ENCODE measurements around the gene AOC2.
"Not testable (repeated sequence)": the region's sequence is repeated elsewhere in the genome, so short reads cannot be mapped to it uniquely, and the experiment has no call there.

The AOC2 gene

DNA sequence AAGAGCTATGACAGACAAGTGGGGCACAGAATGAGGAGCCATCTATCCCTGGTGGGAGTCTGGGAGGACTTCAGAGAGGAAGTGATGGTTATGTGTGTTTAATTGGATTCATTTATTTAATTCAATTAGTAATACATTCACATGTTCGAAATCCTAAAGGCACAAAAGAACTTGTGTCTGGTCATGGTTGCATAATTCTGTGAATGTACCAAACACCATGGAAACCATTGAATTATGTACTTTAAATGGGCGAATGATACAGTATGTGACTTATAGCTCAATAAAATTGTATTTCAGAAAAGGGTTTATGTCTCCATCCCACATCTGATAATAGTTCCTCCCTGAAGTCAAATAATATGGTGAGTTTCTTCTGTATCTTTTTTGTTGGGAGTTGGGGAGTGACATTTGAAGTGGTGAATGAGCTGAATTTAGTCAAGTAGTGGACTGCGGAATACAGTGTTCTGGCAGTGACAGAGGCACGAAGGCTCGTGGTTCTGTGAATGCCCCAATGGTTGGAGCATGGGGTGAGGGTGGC is 36.5 kb downstream of the AOC2 start:
- H3K4me1 ChIP-seq: no peaks in the 10 kb centered on the region
- no peaks in the 10 kb centered on the region for H3K27me3 ChIP-seq (ENCODE audit: control insufficient read depth, insufficient read depth, low read length)
- H2AFZ ChIP-seq: no peak overlapping the region
- H3K36me3 ChIP-seq (ENCODE audit: control insufficient read depth, insufficient read depth, low read length): no peaks in the 10 kb centered on the region
- no peaks in the 10 kb centered on the region for H3K9me3 ChIP-seq (ENCODE audit: control insufficient read depth, low read length)
- H3K4me3 ChIP-seq (ENCODE audit: low read depth, low read length): no peak overlapping the region
- no peak overlapping the region for H3K9ac ChIP-seq
- TF ChIP-seq, protein P1, sequence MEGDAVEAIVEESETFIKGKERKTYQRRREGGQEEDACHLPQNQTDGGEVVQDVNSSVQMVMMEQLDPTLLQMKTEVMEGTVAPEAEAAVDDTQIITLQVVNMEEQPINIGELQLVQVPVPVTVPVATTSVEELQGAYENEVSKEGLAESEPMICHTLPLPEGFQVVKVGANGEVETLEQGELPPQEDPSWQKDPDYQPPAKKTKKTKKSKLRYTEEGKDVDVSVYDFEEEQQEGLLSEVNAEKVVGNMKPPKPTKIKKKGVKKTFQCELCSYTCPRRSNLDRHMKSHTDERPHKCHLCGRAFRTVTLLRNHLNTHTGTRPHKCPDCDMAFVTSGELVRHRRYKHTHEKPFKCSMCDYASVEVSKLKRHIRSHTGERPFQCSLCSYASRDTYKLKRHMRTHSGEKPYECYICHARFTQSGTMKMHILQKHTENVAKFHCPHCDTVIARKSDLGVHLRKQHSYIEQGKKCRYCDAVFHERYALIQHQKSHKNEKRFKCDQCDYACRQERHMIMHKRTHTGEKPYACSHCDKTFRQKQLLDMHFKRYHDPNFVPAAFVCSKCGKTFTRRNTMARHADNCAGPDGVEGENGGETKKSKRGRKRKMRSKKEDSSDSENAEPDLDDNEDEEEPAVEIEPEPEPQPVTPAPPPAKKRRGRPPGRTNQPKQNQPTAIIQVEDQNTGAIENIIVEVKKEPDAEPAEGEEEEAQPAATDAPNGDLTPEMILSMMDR (IDR thresholded peaks at IDR 0.05): no peak
- no peak overlapping the region for H3K4me2 ChIP-seq (ENCODE audit: low read length)
- no peaks in the 10 kb centered on the region for H3K79me2 ChIP-seq
- no peak overlapping the region for H3K27ac ChIP-seq

- H3K9me3 ChIP-seq (ENCODE audit: control insufficient read depth, low read length); H3K79me2 ChIP-seq; H3K9ac ChIP-seq; H3K27ac ChIP-seq; H3K4me2 ChIP-seq (ENCODE audit: low read length); H3K4me1 ChIP-seq; H3K27me3 ChIP-seq (ENCODE audit: control insufficient read depth, insufficient read depth, low read length); H2AFZ ChIP-seq; H3K36me3 ChIP-seq (ENCODE audit: control insufficient read depth, insufficient read depth, low read length); H3K4me3 ChIP-seq (ENCODE audit: low read depth, low read length): not testable (repeated sequence)
Measured at GRCh38 chr17:42881706-42882105, 37.3 kb downstream of the AOC2 start.

DNA sequence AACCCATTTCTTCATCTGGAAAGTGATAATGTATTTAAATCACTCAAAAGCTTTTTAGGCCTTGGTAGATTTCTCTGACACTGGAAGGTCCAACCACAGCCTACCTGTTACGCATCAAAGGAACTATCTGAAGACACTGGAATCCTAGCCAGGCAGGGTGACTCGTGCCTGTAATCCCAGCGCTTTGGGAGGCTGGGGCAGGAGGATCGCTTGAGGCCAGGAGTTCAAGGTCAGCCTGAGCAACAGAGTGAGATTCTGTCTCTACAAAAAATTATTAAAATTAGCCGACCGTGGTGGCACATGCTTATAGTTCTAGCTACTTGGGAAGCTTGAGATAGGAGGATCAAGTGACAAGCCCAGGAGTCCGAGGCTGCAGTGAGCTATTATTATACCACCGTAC is 37.8 kb downstream of the AOC2 start:
- no peak overlapping the region for H3K4me3 ChIP-seq (ENCODE audit: low read depth, low read length)
- TF ChIP-seq, protein P1 (IDR thresholded peaks at IDR 0.05): no peak
- no peaks in the 10 kb centered on the region for H3K36me3 ChIP-seq (ENCODE audit: control insufficient read depth, insufficient read depth, low read length)

DNA sequence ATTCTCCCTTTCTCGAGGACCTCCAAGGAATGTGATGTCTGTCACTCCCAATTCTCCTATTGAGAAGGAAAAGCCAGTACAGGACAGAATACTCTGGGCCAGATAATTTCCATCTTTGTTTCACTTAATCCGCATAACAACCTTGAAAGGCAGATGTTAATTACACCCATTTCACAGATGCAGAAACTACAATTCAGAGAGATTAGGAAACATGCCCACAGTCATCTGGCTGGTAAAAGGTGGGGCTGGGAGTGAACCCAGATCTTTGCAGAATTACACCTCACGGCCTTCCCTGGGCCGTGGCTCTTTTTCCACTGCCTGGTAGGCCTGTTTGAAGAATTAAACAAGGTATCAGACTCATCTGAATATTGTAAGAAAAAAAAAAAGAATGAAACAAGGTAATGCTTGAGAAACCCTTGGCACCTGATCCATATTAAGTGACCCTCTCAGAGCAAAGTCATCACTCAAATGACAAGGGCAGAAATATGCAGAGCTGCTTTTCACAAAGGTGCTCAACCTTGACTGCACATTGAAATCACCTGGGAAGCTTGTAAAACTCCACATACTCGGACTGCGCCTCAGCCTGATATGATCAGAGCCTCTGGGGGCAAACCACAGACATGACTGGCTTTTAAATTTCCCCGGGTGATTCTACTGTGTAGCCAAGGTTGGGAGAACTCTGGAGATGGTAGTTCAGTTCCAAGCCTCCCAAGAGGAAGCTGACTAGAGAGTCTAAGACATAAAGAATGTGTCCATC is 39.6 kb downstream of the AOC2 start:
- H3K9me3 ChIP-seq (ENCODE audit: control insufficient read depth, low read length): no peaks in the 10 kb centered on the region
- no peak overlapping the region for H3K4me2 ChIP-seq (ENCODE audit: low read length)
- no peak overlapping the region for H3K4me3 ChIP-seq (ENCODE audit: low read depth, low read length)
- TF ChIP-seq, protein P1 (IDR thresholded peaks at IDR 0.05): no peak
- no peaks in the 10 kb centered on the region for H3K4me1 ChIP-seq
- no peak overlapping the region for H3K9ac ChIP-seq
- peak overlapping the region; percentile 47 for H2AFZ ChIP-seq
- H3K27me3 ChIP-seq (ENCODE audit: control insufficient read depth, insufficient read depth, low read length): no peaks in the 10 kb centered on the region
- no peak overlapping the region for H3K27ac ChIP-seq
- H3K79me2 ChIP-seq: no peaks in the 10 kb centered on the region
- no peaks in the 10 kb centered on the region for H3K36me3 ChIP-seq (ENCODE audit: control insufficient read depth, insufficient read depth, low read length)

More for the DNA sequence above, 37.8 kb downstream of the AOC2 start:
- no peak overlapping the region for H3K4me2 ChIP-seq (ENCODE audit: low read length)
- H3K79me2 ChIP-seq: no peaks in the 10 kb centered on the region
- H3K27me3 ChIP-seq (ENCODE audit: control insufficient read depth, insufficient read depth, low read length): no peaks in the 10 kb centered on the region
- H3K27ac ChIP-seq: no peak overlapping the region
- H3K9me3 ChIP-seq (ENCODE audit: control insufficient read depth, low read length): no peaks in the 10 kb centered on the region
- no peak overlapping the region for H3K9ac ChIP-seq
- H3K4me1 ChIP-seq: no peaks in the 10 kb centered on the region
- H2AFZ ChIP-seq: no peak overlapping the region

GRCh38 chr17:42885806-42886205 is 41.4 kb downstream of the AOC2 start:
- not testable (repeated sequence) for H3K9me3 ChIP-seq (ENCODE audit: control insufficient read depth, low read length); H3K36me3 ChIP-seq (ENCODE audit: control insufficient read depth, insufficient read depth, low read length); H3K79me2 ChIP-seq; H3K9ac ChIP-seq; H3K27me3 ChIP-seq (ENCODE audit: control insufficient read depth, insufficient read depth, low read length); H3K4me2 ChIP-seq (ENCODE audit: low read length); H3K27ac ChIP-seq; H3K4me1 ChIP-seq; H2AFZ ChIP-seq; H3K4me3 ChIP-seq (ENCODE audit: low read depth, low read length)

All from parathyroid adenoma (tissue), 2 donors.